BLaER1 treated with 17β-estradiol and CSF1 and Interleukin-3, amounts not matched to agents 10 nM and 100 nM (cell line): Measurements from ENCODE around the gene PTDSS2.

Experiments
- H3K27ac ChIP-seq, 11 experiments: shearing (Covaris generic); formaldehyde crosslinking; 2 replicates each; pipeline ENCODE4 v1.8.1; 2022
- H3K27me3 ChIP-seq, 11 experiments: shearing (Covaris generic); formaldehyde crosslinking; 2 replicates each; pipeline ENCODE4 v1.8.1; 2022
- H3K36me3 ChIP-seq, 11 experiments: shearing (Covaris generic); formaldehyde crosslinking; 2 replicates each; pipeline ENCODE4 v1.8.1; 2022
- H3K4me1 ChIP-seq, 10 experiments: shearing (Covaris generic); formaldehyde crosslinking; 2 replicates each; pipeline ENCODE4 v1.8.1; 2022
- H3K4me2 ChIP-seq, 11 experiments: shearing (Covaris generic); formaldehyde crosslinking; 2 replicates each; pipeline ENCODE4 v1.8.1; 2022
- H3K4me3 ChIP-seq, 10 experiments: shearing (Covaris generic); formaldehyde crosslinking; 2 replicates each; pipeline ENCODE4 v1.8.1; 2022
- H3K9ac ChIP-seq, 11 experiments: shearing (Covaris generic); formaldehyde crosslinking; 2 replicates each; pipeline ENCODE4 v1.8.1; 2022
- H3K9me3 ChIP-seq, 11 experiments: shearing (Covaris generic); formaldehyde crosslinking; replicated peaks in 1 of 11; 2 replicates each; pipeline ENCODE4 v1.8.1; 2022
- H4K20me1 ChIP-seq, 11 experiments: shearing (Covaris generic); formaldehyde crosslinking; 2 replicates each; pipeline ENCODE4 v1.8.1; 2022
- Cebpa-rat ChIP-seq, 11 experiments: shearing (Covaris generic); IDR thresholded peaks; 2 replicates each; pipeline ENCODE4 v1.8.1; 2022

PTDSS2 gene

GRCh38 chr11:506238-506994 lies 56.3 kb downstream of the PTDSS2 start:
- Histone ChIP-seq H3K27ac (peak overlapping the region; percentile 89 to 99 (median 98)), H3K36me3 (peaks cover 16 to 45% (median 36%) of the 10 kb centered on the region in 11 experiments), H3K4me2 (peak overlapping the region; percentile 73 to 100 (median 94)), H3K4me3 (peak overlapping the region; percentile 67 to 94 (median 80)), H3K27me3 (peaks cover 0 to 32% (median 28%) of the 10 kb centered on the region in 11 experiments; a peak in 21 of 22 replicates), H4K20me1 (peaks cover 8 to 56% (median 39%) of the 10 kb centered on the region in 11 experiments; a peak in 20 of 22 replicates), H3K9ac (peak overlapping the region; percentile 81 to 100 (median 95)), H3K9me3 (no peaks in the 10 kb centered on the region), H3K4me1 (peaks cover 36 to 58% (median 43%) of the 10 kb centered on the region in 10 experiments)
- TF ChIP-seq Cebpa-rat (IDR thresholded peaks at IDR 0.05), result no peak

GRCh38 chr11:506995-507726 lies 57.1 kb downstream of the PTDSS2 start, which contains the start of gene RNH1:
TSS of gene RNH1 (minus strand) at chr11:507242. CDS start at chr11:502162, 5,080 bp downstream.
- peak within 1 kb of the TSS; percentile 89 to 99 (median 98) for H3K27ac ChIP-seq
- TF ChIP-seq Cebpa-rat (IDR thresholded peaks at IDR 0.05), result no peak
- H3K4me3 ChIP-seq, result peak within 1 kb of the TSS; percentile 67 to 94 (median 80)
- H3K4me1 ChIP-seq, result peaks cover 38 to 61% (median 49%) of the 10 kb centered on the region in 10 experiments
- peak within 1 kb of the TSS; percentile 94 to 100 (median 99) for H3K4me2 ChIP-seq
- peaks cover 0 to 32% (median 28%) of the 10 kb centered on the region in 11 experiments; a peak in 21 of 22 replicates for H3K27me3 ChIP-seq
- H3K36me3 ChIP-seq, result peaks cover 10 to 37% (median 32%) of the 10 kb centered on the region in 11 experiments; a peak in 21 of 22 replicates
- H3K9me3 ChIP-seq, result no peaks in the 10 kb centered on the region
- H4K20me1 ChIP-seq, result peaks cover under 1 to 49% (median 31%) of the 10 kb centered on the region in 11 experiments; a peak in 19 of 22 replicates
- peak within 1 kb of the TSS; percentile 81 to 100 (median 95) for H3K9ac ChIP-seq

GRCh38 chr11:507727-508515 lies 57.8 kb downstream of the PTDSS2 start:
- Histone ChIP-seq H3K4me3 (peak overlapping the region; percentile 67 to 94 (median 80)), H3K27me3 (peaks cover 0 to 32% (median 28%) of the 10 kb centered on the region in 11 experiments; a peak in 21 of 22 replicates), H3K27ac (peak overlapping the region; percentile 56 to 98 (median 78); a peak in 21 of 22 replicates), H4K20me1 (peaks cover 0 to 41% (median 24%) of the 10 kb centered on the region in 11 experiments; a peak in 17 of 22 replicates), H3K4me2 (peak overlapping the region; percentile 94 to 99 (median 99)), H3K4me1 (peaks cover 46 to 61% (median 54%) of the 10 kb centered on the region in 10 experiments), H3K9ac (peak overlapping the region; percentile 81 to 95 (median 86)), H3K36me3 (peaks cover 5 to 33% (median 25%) of the 10 kb centered on the region in 11 experiments; a peak in 21 of 22 replicates), H3K9me3 (no peaks in the 10 kb centered on the region)
- no peak for TF ChIP-seq Cebpa-rat (IDR thresholded peaks at IDR 0.05)

GRCh38 chr11:508956-509355 lies 58.9 kb downstream of the PTDSS2 start:
- Histone ChIP-seq H3K4me3 (no peak overlapping the region), H4K20me1 (peaks cover 0 to 31% (median 15%) of the 10 kb centered on the region in 11 experiments; a peak in 17 of 22 replicates), H3K36me3 (peaks cover 5 to 34% (median 27%) of the 10 kb centered on the region in 11 experiments; a peak in 21 of 22 replicates), H3K4me1 (peaks cover 44 to 58% (median 51%) of the 10 kb centered on the region in 10 experiments), H3K9me3 (no peaks in the 10 kb centered on the region), H3K27ac (no peak overlapping the region), H3K4me2 (no peak overlapping the region), H3K27me3 (peaks cover 0 to 23% (median 21%) of the 10 kb centered on the region in 11 experiments; a peak in 21 of 22 replicates), H3K9ac (no peak overlapping the region)
- no peak for TF ChIP-seq Cebpa-rat (IDR thresholded peaks at IDR 0.05)

- no peak for TF ChIP-seq Cebpa-rat (IDR thresholded peaks at IDR 0.05)
- no peaks in the 10 kb centered on the region for H3K27me3 ChIP-seq
- H3K9me3 ChIP-seq, result peaks cover 12 to 17% (median 16%) of the 10 kb centered on the region in 11 experiments; a peak in 21 of 22 replicates
- H4K20me1 ChIP-seq, result peaks cover 0 to 10% (median 0%) of the 10 kb centered on the region in 11 experiments; a peak in 4 of 22 replicates
- peaks cover 11 to 57% (median 24%) of the 10 kb centered on the region in 11 experiments; a peak in 20 of 22 replicates for H3K36me3 ChIP-seq
- no peak overlapping the region for H3K27ac ChIP-seq
- H3K4me2 ChIP-seq, result peak overlapping the region in 6 of 11 experiments; percentile 5 to 68 (median 58); a peak in 10 of 22 replicates
- H3K9ac ChIP-seq, result peak overlapping the region in 5 of 11 experiments; percentile 12 to 38 (median 21); a peak in 3 of 22 replicates
- H3K4me3 ChIP-seq, result no peak overlapping the region
- H3K4me1 ChIP-seq, result peaks cover 16 to 34% (median 23%) of the 10 kb centered on the region in 10 experiments
These were observed 62.9 kb downstream of the PTDSS2 start for GRCh38 chr11:512761-513595.

- H3K4me1 ChIP-seq, result peaks cover 16 to 37% (median 22%) of the 10 kb centered on the region in 10 experiments
- peaks cover 12 to 17% (median 16%) of the 10 kb centered on the region in 11 experiments; a peak in 21 of 22 replicates for H3K9me3 ChIP-seq
- TF ChIP-seq Cebpa-rat (IDR thresholded peaks at IDR 0.05), result peak in 4 of 11 experiments; percentile 9 to 58 (median 34); a peak in 3 of 22 replicates
- H4K20me1 ChIP-seq, result peaks cover 0 to 5% (median 0%) of the 10 kb centered on the region in 11 experiments; a peak in 2 of 22 replicates
- H3K36me3 ChIP-seq, result peaks cover 11 to 48% (median 17%) of the 10 kb centered on the region in 11 experiments; a peak in 19 of 22 replicates
- no peak overlapping the region for H3K4me2 ChIP-seq
- no peaks in the 10 kb centered on the region for H3K27me3 ChIP-seq
- H3K27ac ChIP-seq, result no peak overlapping the region
- H3K4me3 ChIP-seq, result no peak overlapping the region
- H3K9ac ChIP-seq, result no peak overlapping the region
These were observed 64.5 kb downstream of the PTDSS2 start for GRCh38 chr11:514606-515005.

GRCh38 chr11:515131-515530 lies 65.1 kb downstream of the PTDSS2 start:
- peaks cover 12 to 17% (median 16%) of the 10 kb centered on the region in 11 experiments; a peak in 21 of 22 replicates for H3K9me3 ChIP-seq
- H3K36me3 ChIP-seq, result peaks cover 7 to 42% (median 11%) of the 10 kb centered on the region in 11 experiments; a peak in 19 of 22 replicates
- no peaks in the 10 kb centered on the region for H3K27me3 ChIP-seq
- H3K4me2 ChIP-seq, result no peak overlapping the region
- peaks cover 0 to 5% (median 0%) of the 10 kb centered on the region in 11 experiments; a peak in 2 of 22 replicates for H4K20me1 ChIP-seq
- H3K9ac ChIP-seq, result no peak overlapping the region
- no peak for TF ChIP-seq Cebpa-rat (IDR thresholded peaks at IDR 0.05)
- H3K27ac ChIP-seq, result no peak overlapping the region
- H3K4me3 ChIP-seq, result no peak overlapping the region
- H3K4me1 ChIP-seq, result peaks cover 16 to 37% (median 22%) of the 10 kb centered on the region in 10 experiments
